Middle frontal gyrus (tissue), 1 donor: Measurements from ENCODE around the gene NFE2L3.
"Not testable (repeated sequence)": the region's sequence is repeated elsewhere in the genome, so short reads cannot be mapped to it uniquely, and the experiment has no call there.

Experiments used
- DNase-seq: peaks from one replicate; pipeline ENCODE4 v3.0.0-alpha.2; 2015; ENCODE audit warnings: low spot score; ENCODE audit errors: extremely low spot score

The NFE2L3 gene

GRCh38 chr7:26186364-26187311, 34.6 kb downstream of the NFE2L3 start:
- no peak for DNase-seq

- no peak for DNase-seq
Observed at GRCh38 chr7:26187380-26188205, 35.6 kb downstream of the NFE2L3 start.

- no peak for DNase-seq
Observed at GRCh38 chr7:26188206-26188956, 36.4 kb downstream of the NFE2L3 start.

- no peak for DNase-seq
Observed at GRCh38 chr7:26188957-26189541, 37.1 kb downstream of the NFE2L3 start.

- DNase-seq = no peak
Observed at GRCh38 chr7:26189697-26190096, 37.7 kb downstream of the NFE2L3 start.

GRCh38 chr7:26190417-26190869, 38.4 kb downstream of the NFE2L3 start:
- DNase-seq = no peak

GRCh38 chr7:26191233-26191973, 39.4 kb downstream of the NFE2L3 start:
- DNase-seq = no peak

- no peak for DNase-seq
Observed at GRCh38 chr7:26191974-26192479, 40.0 kb downstream of the NFE2L3 start.

GRCh38 chr7:26192485-26193087, 40.6 kb downstream of the NFE2L3 start:
- no peak for DNase-seq

- no peak for DNase-seq
Observed at GRCh38 chr7:26193432-26194207, 41.6 kb downstream of the NFE2L3 start.

GRCh38 chr7:26194764-26195163, 42.8 kb downstream of the NFE2L3 start:
- DNase-seq = not testable (repeated sequence)

GRCh38 chr7:26195182-26195581, 43.2 kb downstream of the NFE2L3 start:
- no peak for DNase-seq

GRCh38 chr7:26195867-26196657, 44.1 kb downstream of the NFE2L3 start:
- DNase-seq = no peak

- DNase-seq = no peak
Observed at GRCh38 chr7:26197153-26198115, 45.4 kb downstream of the NFE2L3 start.

- no peak for DNase-seq
Observed at GRCh38 chr7:26198133-26198780, 46.3 kb downstream of the NFE2L3 start.

- DNase-seq = no peak
Observed at GRCh38 chr7:26198781-26199169, 46.8 kb downstream of the NFE2L3 start.
